ENCODE results near the gene CD79A. TPM values are rescaled to one million over a fixed set of nuclear protein-coding genes. Genes with fewer than 3 reads are reported as not detected.

CD79A gene
- total RNA-seq, 4 donors from 2014 or later = 2.3 to 33.0 (median 8.2) TPM; not detected in 1

- Histone ChIP-seq H3K4me1 (peaks cover 2 to 6% (median 2%) of the 10 kb centered on the region in 4 donors), H3K36me3 (no peaks in the 10 kb centered on the region), H3K4me3 (no peak overlapping the region), H3K9me3 (no peaks in the 10 kb centered on the region), H3K27ac (no peak overlapping the region), H3K27me3 (peaks cover 70% of the 10 kb centered on the region)
- 75% methylated on average over 33 of the region's 33 CpGs; no CpG with 5 or more reads in 1 of the 2 donors for WGBS, 2 donors (ENCODE audit: low coverage in 1 of 2)
- intact Hi-C loops (cut with DNase I; ENCODE audit: low total_unique reads) (no loop called here), in situ Hi-C loops (cut with MboI; ENCODE audit: low pct_ligation_motif_present in 1 of 4, low pct_unique_long_range_greater_than_20kb in 1 of 4, low sequenced_read_pairs in 3 of 4) (no loop called here)
- DNase-seq = no peak
- TF ChIP-seq CTCF (IDR thresholded peaks at IDR 0.05) (no peak), POLR2AphosphoS5 (IDR thresholded peaks at IDR 0.05) (no peak), EP300 (IDR thresholded peaks at IDR 0.05; ENCODE audit: low read depth) (no peak), POLR2A (IDR thresholded peaks at IDR 0.05) (no peak)
Measured at GRCh38 chr19:41919948-41920712, 43.1 kb downstream of the CD79A start.

- DNase-seq = no peak
- in situ Hi-C loops (cut with MboI; ENCODE audit: low pct_ligation_motif_present in 1 of 4, low pct_unique_long_range_greater_than_20kb in 1 of 4, low sequenced_read_pairs in 3 of 4) (no loop called here), intact Hi-C loops (cut with DNase I; ENCODE audit: low total_unique reads) (no loop called here)
- H3K4me3 ChIP-seq = no peak overlapping the region
- WGBS, 2 donors (ENCODE audit: low coverage in 1 of 2) = 9 to 12% methylated on average over 8 to 26 of the region's 26 CpGs
- no peaks in the 10 kb centered on the region for H3K9me3 ChIP-seq
- H3K4me1 ChIP-seq = no peaks in the 10 kb centered on the region
- H3K27ac ChIP-seq = no peak overlapping the region
- H3K27me3 ChIP-seq = peaks cover 70% of the 10 kb centered on the region
- H3K36me3 ChIP-seq = no peaks in the 10 kb centered on the region
- no peak for TF ChIP-seq POLR2A (IDR thresholded peaks at IDR 0.05)
- no peak for TF ChIP-seq CTCF (IDR thresholded peaks at IDR 0.05)
- no peak for TF ChIP-seq EP300 (IDR thresholded peaks at IDR 0.05; ENCODE audit: low read depth)
- TF ChIP-seq POLR2AphosphoS5 (IDR thresholded peaks at IDR 0.05) = no peak
Measured at GRCh38 chr19:41920882-41921576, 44.0 kb downstream of the CD79A start.

GRCh38 chr19:41921577-41922576 is 44.8 kb downstream of the CD79A start:
- intact Hi-C loops (cut with DNase I; ENCODE audit: low total_unique reads) (no loop called here), in situ Hi-C loops (cut with MboI; ENCODE audit: low pct_ligation_motif_present in 1 of 4, low pct_unique_long_range_greater_than_20kb in 1 of 4, low sequenced_read_pairs in 3 of 4) (no loop called here)
- no peak overlapping the region for H3K27ac ChIP-seq
- no peaks in the 10 kb centered on the region for H3K4me1 ChIP-seq
- H3K27me3 ChIP-seq = peaks cover 70% of the 10 kb centered on the region
- 23 to 30% methylated on average over 11 to 22 of the region's 22 CpGs for WGBS, 2 donors (ENCODE audit: low coverage in 1 of 2)
- no peaks in the 10 kb centered on the region for H3K9me3 ChIP-seq
- TF ChIP-seq EP300 (IDR thresholded peaks at IDR 0.05; ENCODE audit: low read depth) (no peak), POLR2A (IDR thresholded peaks at IDR 0.05) (no peak), CTCF (IDR thresholded peaks at IDR 0.05) (no peak), POLR2AphosphoS5 (IDR thresholded peaks at IDR 0.05) (no peak)
- DNase-seq = no peak
- no peak overlapping the region for H3K4me3 ChIP-seq
- H3K36me3 ChIP-seq = no peaks in the 10 kb centered on the region
